Loucy (cell line): ENCODE data around the gene RFPL2.

Experiments
- EZH2phosphoT487 ChIP-seq: fragments of 200-600 bp; IDR thresholded peaks from 2 replicates; pipeline ENCODE4 v1.6.1; 2018; ENCODE audit warnings: antibody characterized with exemption, mild to moderate bottlenecking, moderate library complexity, borderline replicate concordance
- TF ChIP-seq, protein P1 (sequence below): fragments of 200-600 bp; sonication (generic); conservative IDR thresholded peaks from 2 replicates; pipeline ENCODE4 v1.5.1; 2014; ENCODE audit warnings: mild to moderate bottlenecking, antibody characterized with exemption, low read length

DNA sequence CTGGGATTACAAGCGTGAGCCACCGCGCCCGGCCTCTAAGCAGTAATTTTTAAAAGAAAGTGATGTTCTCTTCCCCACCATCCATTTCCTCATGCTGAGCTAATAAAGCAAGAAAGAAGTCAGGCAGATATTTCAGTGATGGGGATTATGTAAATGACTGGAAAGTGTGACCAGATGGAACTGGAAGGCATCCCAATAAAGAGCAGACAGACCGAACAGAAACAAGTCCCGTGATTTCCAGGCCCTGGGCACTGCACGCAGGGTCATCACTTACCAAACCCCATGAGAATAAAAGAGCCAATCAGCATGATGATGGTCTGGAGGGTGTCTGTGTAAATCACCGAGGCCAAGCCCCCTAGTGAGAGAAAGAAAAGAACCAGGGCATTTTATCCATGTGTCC lies 32.1 kb upstream of the RFPL2 start:
- TF ChIP-seq, protein P1, sequence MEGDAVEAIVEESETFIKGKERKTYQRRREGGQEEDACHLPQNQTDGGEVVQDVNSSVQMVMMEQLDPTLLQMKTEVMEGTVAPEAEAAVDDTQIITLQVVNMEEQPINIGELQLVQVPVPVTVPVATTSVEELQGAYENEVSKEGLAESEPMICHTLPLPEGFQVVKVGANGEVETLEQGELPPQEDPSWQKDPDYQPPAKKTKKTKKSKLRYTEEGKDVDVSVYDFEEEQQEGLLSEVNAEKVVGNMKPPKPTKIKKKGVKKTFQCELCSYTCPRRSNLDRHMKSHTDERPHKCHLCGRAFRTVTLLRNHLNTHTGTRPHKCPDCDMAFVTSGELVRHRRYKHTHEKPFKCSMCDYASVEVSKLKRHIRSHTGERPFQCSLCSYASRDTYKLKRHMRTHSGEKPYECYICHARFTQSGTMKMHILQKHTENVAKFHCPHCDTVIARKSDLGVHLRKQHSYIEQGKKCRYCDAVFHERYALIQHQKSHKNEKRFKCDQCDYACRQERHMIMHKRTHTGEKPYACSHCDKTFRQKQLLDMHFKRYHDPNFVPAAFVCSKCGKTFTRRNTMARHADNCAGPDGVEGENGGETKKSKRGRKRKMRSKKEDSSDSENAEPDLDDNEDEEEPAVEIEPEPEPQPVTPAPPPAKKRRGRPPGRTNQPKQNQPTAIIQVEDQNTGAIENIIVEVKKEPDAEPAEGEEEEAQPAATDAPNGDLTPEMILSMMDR, result no peak
- TF ChIP-seq EZH2phosphoT487, result no peak
